GM23248 (cell line): ENCODE results near the gene PTPRD. TPM values are rescaled to one million over a fixed set of nuclear protein-coding genes. Genes with fewer than 3 reads are reported as not detected.
A peak's percentile ranks its signal among the peaks of the same experiment; 100 is the strongest.

Source experiments
- DNase-seq: peaks from one replicate; pipeline ENCODE4 v3.0.0-alpha.2; 2015
- H2AFZ ChIP-seq: fragments of 200-600 bp; sonication (generic); 2 replicates; pipeline ENCODE4 v1.6.1; 2016; ENCODE audit warnings: antibody characterized with exemption
- H3F3A ChIP-seq: fragments of 200-600 bp; sonication (generic); 2 replicates; pipeline ENCODE4 v1.6.1; 2016; ENCODE audit warnings: mild to moderate bottlenecking, antibody characterized with exemption, mixed run types; ENCODE audit not compliant: insufficient read depth
- H3K27ac ChIP-seq: fragments of 200-600 bp; sonication (generic); 2 replicates; pipeline ENCODE4 v1.5.1; 2016; ENCODE audit warnings: mild to moderate bottlenecking
- H3K27me3 ChIP-seq: fragments of 200-600 bp; sonication (generic); replicated peaks from 2 replicates; pipeline ENCODE4 v1.6.1; 2016; ENCODE audit warnings: mild to moderate bottlenecking; ENCODE audit not compliant: insufficient read depth
- H3K36me3 ChIP-seq: fragments of 200-600 bp; sonication (generic); 2 replicates; pipeline ENCODE4 v1.6.1; 2016; ENCODE audit warnings: low read depth, mild to moderate bottlenecking
- H3K4me1 ChIP-seq: fragments of 200-600 bp; sonication (generic); 2 replicates; pipeline ENCODE4 v1.6.1; 2016; ENCODE audit warnings: mild to moderate bottlenecking; ENCODE audit not compliant: insufficient read depth
- H3K4me2 ChIP-seq: fragments of 200-600 bp; sonication (generic); one replicate; pipeline ENCODE4 v1.6.1; 2016; ENCODE audit warnings: mild to moderate bottlenecking; ENCODE audit not compliant: unreplicated experiment
- H3K4me3 ChIP-seq: fragments of 200-600 bp; sonication (generic); 2 replicates; pipeline ENCODE4 v1.5.1; 2016; ENCODE audit warnings: mild to moderate bottlenecking
- H3K79me2 ChIP-seq: fragments of 200-600 bp; sonication (generic); 2 replicates; pipeline ENCODE4 v1.6.1; 2016; ENCODE audit warnings: mild to moderate bottlenecking; ENCODE audit not compliant: insufficient read depth
- H3K9ac ChIP-seq: fragments of 200-600 bp; sonication (generic); 2 replicates; pipeline ENCODE4 v1.6.1; 2016; ENCODE audit warnings: mild to moderate bottlenecking
- H3K9me2 ChIP-seq: fragments of 200-600 bp; sonication (generic); 2 replicates; pipeline ENCODE4 v1.6.1; 2016; ENCODE audit warnings: mixed run types, mild to moderate bottlenecking, moderate library complexity; ENCODE audit not compliant: insufficient read depth
- H3K9me3 ChIP-seq: fragments of 200-600 bp; sonication (generic); one replicate; pipeline ENCODE4 v1.6.1; 2017; ENCODE audit warnings: low read depth
- H4K20me1 ChIP-seq: fragments of 200-600 bp; sonication (generic); 2 replicates; pipeline ENCODE4 v1.6.0; 2016; ENCODE audit not compliant: insufficient read depth
- EZH2 ChIP-seq: fragments of 200-600 bp; sonication (generic); IDR thresholded peaks from 2 replicates; pipeline ENCODE4 v1.6.1; 2018; ENCODE audit warnings: antibody characterized with exemption, mild to moderate bottlenecking; ENCODE audit not compliant: insufficient read depth, poor library complexity, severe bottlenecking
- EZH2phosphoT487 ChIP-seq: fragments of 200-600 bp; sonication (generic); IDR thresholded peaks from 2 replicates; pipeline ENCODE4 v1.6.1; 2018; ENCODE audit warnings: antibody characterized with exemption, moderate library complexity, mild to moderate bottlenecking, low read depth; ENCODE audit not compliant: insufficient read depth
- WGBS, 2 experiments: methylation state at CpG; one replicate each; pipeline ENCODE4 v1.1.6; 2015 to 2017; ENCODE audit warnings: low lambda C conversion rate in 2 of 2, low coverage in 1 of 2; ENCODE audit errors: missing lambda C conversion rate in 2 of 2; 5-methylcytosine and 5-hydroxymethylcytosine counted together
- in situ Hi-C: fragments of 300-500 bp; cut with MboI; formaldehyde crosslinking; loops from 2 replicates; pipeline ENCODE4 v1.15.0; 2020
- polyA plus RNA-seq: library from polyadenylated mRNA; unstranded; fragments of >200 nt; fragmentation: Nextera tagmentation; extraction: Ambion mirVana; gene quantifications from 2 replicates; pipeline ENCODE4 v1.2.1, GENCODE V29; 2016
- total RNA-seq: library from RNA; depleted of rRNA; stranded (reverse); fragments of >200 nt; shearing (Covaris generic); gene quantifications from 2 replicates; pipeline ENCODE4 v1.2.3, GENCODE V29; 2014

Gene PTPRD
- total and polyA plus RNA-seq, 2 experiments from 2014 or later: 0.05 TPM; not detected in 1

GRCh38 chr9:9387511-9388115, 1225.2 kb downstream of the PTPRD start:
- Histone ChIP-seq H3F3A (no peaks in the 10 kb centered on the region), H4K20me1 (no peaks in the 10 kb centered on the region), H3K9me2 (no peaks in the 10 kb centered on the region), H3K9me3 (no peaks in the 10 kb centered on the region), H3K4me3 (no peak overlapping the region), H3K36me3 (no peaks in the 10 kb centered on the region), H3K27me3 (no peaks in the 10 kb centered on the region), H3K79me2 (no peaks in the 10 kb centered on the region), H3K9ac (no peak overlapping the region), H2AFZ (no peak overlapping the region), H3K27ac (no peak overlapping the region), H3K4me2 (no peak overlapping the region), H3K4me1 (no peaks in the 10 kb centered on the region)
- WGBS, 2 experiments: 17 to 21% methylated on average over 3 of the region's 3 CpGs
- TF ChIP-seq EZH2 (no peak), EZH2phosphoT487 (no peak)
- in situ Hi-C loops: no loop called here
- DNase-seq: no peak

- H4K20me1 ChIP-seq: no peaks in the 10 kb centered on the region
- no peak for DNase-seq
- no peaks in the 10 kb centered on the region for H3K27me3 ChIP-seq
- H3K9ac ChIP-seq: no peak overlapping the region
- H2AFZ ChIP-seq: no peak overlapping the region
- H3F3A ChIP-seq: no peaks in the 10 kb centered on the region
- H3K27ac ChIP-seq: no peak overlapping the region
- WGBS, 2 experiments: 12 to 24% methylated on average over 2 of the region's 2 CpGs
- in situ Hi-C loops: no loop called here
- no peak overlapping the region for H3K4me3 ChIP-seq
- no peaks in the 10 kb centered on the region for H3K9me3 ChIP-seq
- H3K4me2 ChIP-seq: no peak overlapping the region
- H3K36me3 ChIP-seq: no peaks in the 10 kb centered on the region
- no peaks in the 10 kb centered on the region for H3K4me1 ChIP-seq
- no peaks in the 10 kb centered on the region for H3K79me2 ChIP-seq
- H3K9me2 ChIP-seq: no peaks in the 10 kb centered on the region
- no peak for TF ChIP-seq EZH2
- no peak for TF ChIP-seq EZH2phosphoT487
These were observed 1250.5 kb downstream of the PTPRD start for GRCh38 chr9:9362332-9362731.

- peak; percentile 17 for DNase-seq
- Histone ChIP-seq H4K20me1 (no peaks in the 10 kb centered on the region), H3K4me1 (no peaks in the 10 kb centered on the region), H3K4me3 (no peak overlapping the region), H3K9ac (no peak overlapping the region), H3K27ac (no peak overlapping the region), H3F3A (no peaks in the 10 kb centered on the region), H3K9me2 (no peaks in the 10 kb centered on the region), H3K4me2 (no peak overlapping the region), H2AFZ (no peak overlapping the region), H3K27me3 (no peaks in the 10 kb centered on the region), H3K9me3 (no peaks in the 10 kb centered on the region), H3K79me2 (no peaks in the 10 kb centered on the region), H3K36me3 (no peaks in the 10 kb centered on the region)
- no peak for TF ChIP-seq EZH2
- no peak for TF ChIP-seq EZH2phosphoT487
- WGBS, 2 experiments: 12% methylated on average over 2 of the region's 2 CpGs
- in situ Hi-C loops: no loop called here
These were observed 1259.8 kb downstream of the PTPRD start for GRCh38 chr9:9352877-9353481.

- WGBS, 2 experiments: 32 to 53% methylated on average over 2 of the region's 2 CpGs
- Histone ChIP-seq H3K27ac (no peak overlapping the region), H3K27me3 (no peaks in the 10 kb centered on the region), H4K20me1 (no peaks in the 10 kb centered on the region), H2AFZ (no peak overlapping the region), H3F3A (no peaks in the 10 kb centered on the region), H3K9me2 (no peaks in the 10 kb centered on the region), H3K79me2 (no peaks in the 10 kb centered on the region), H3K36me3 (no peaks in the 10 kb centered on the region), H3K4me2 (no peak overlapping the region), H3K4me1 (no peaks in the 10 kb centered on the region), H3K4me3 (no peak overlapping the region), H3K9ac (no peak overlapping the region), H3K9me3 (no peaks in the 10 kb centered on the region)
- no peak for DNase-seq
- in situ Hi-C loops: no loop called here
- TF ChIP-seq EZH2phosphoT487: no peak
- TF ChIP-seq EZH2: no peak
These were observed 1271.6 kb downstream of the PTPRD start for GRCh38 chr9:9341203-9341602.
